ENCODE data around the gene TRIM27. TPM values are rescaled to one million over a fixed set of nuclear protein-coding genes. Genes with fewer than 3 reads are reported as not detected.
"Not testable (repeated sequence)": the region's sequence is repeated elsewhere in the genome, so short reads cannot be mapped to it uniquely, and the experiment has no call there.

TRIM27 gene
- polyA plus RNA-seq, 1 donor: 44.0 TPM

GRCh38 chr6:28895131-28895812 lies 28.5 kb downstream of the TRIM27 start:
- peak; percentile 96 for DNase-seq

GRCh38 chr6:28893172-28893799 lies 30.5 kb downstream of the TRIM27 start:
- no peak for DNase-seq

GRCh38 chr6:28892525-28892924 lies 31.3 kb downstream of the TRIM27 start:
- DNase-seq: no peak

GRCh38 chr6:28887796-28888496 lies 35.8 kb downstream of the TRIM27 start:
- DNase-seq: no peak

GRCh38 chr6:28886079-28886439 lies 37.7 kb downstream of the TRIM27 start:
- no peak for DNase-seq

GRCh38 chr6:28884423-28885131 lies 39.2 kb downstream of the TRIM27 start:
- DNase-seq: no peak

- peak; percentile 87 for DNase-seq
These were observed 42.6 kb downstream of the TRIM27 start for GRCh38 chr6:28880894-28881780.

GRCh38 chr6:28880519-28880893 lies 43.3 kb downstream of the TRIM27 start:
- no peak for DNase-seq

GRCh38 chr6:28876710-28877109 lies 47.1 kb downstream of the TRIM27 start:
- DNase-seq: no peak

GRCh38 chr6:28875191-28875747 lies 48.5 kb downstream of the TRIM27 start:
- no peak for DNase-seq

GRCh38 chr6:28872157-28872817 lies 51.5 kb downstream of the TRIM27 start:
- DNase-seq: not testable (repeated sequence)

GRCh38 chr6:28871335-28872156 lies 52.2 kb downstream of the TRIM27 start:
- DNase-seq: no peak

- no peak for DNase-seq
These were observed 54.9 kb downstream of the TRIM27 start for GRCh38 chr6:28868873-28869272.

GRCh38 chr6:28867086-28867409 lies 56.7 kb downstream of the TRIM27 start:
- no peak for DNase-seq

GRCh38 chr6:28866205-28867085 lies 57.3 kb downstream of the TRIM27 start:
- DNase-seq: peak; percentile 70

GRCh38 chr6:28865401-28866204 lies 58.2 kb downstream of the TRIM27 start:
- DNase-seq: no peak

- DNase-seq: peak; percentile 39
These were observed 59.4 kb downstream of the TRIM27 start for GRCh38 chr6:28864326-28864923.

All from hindlimb muscle (tissue), 1 donor.